H9 (cell line): ENCODE results near the gene NPAS3. TPM values are rescaled to one million over a fixed set of nuclear protein-coding genes. Genes with fewer than 3 reads are reported as not detected.

Source experiments
- DNase-seq: peaks from one replicate; pipeline ENCODE4 v3.0.0-alpha.2; 2017
- H2AFZ ChIP-seq: one replicate; pipeline ENCODE4 v1.6.1; 2013; ENCODE audit warnings: mild to moderate bottlenecking, low read length, control low read depth, moderate library complexity
- H2AK5ac ChIP-seq: 2 replicates; pipeline ENCODE4 v1.6.1; 2013; ENCODE audit warnings: low read length, control low read depth, mixed read lengths; ENCODE audit not compliant: insufficient read length
- H2BK120ac ChIP-seq: one replicate; pipeline ENCODE4 v1.6.1; 2013; ENCODE audit warnings: low read depth, mild to moderate bottlenecking, low read length, control low read depth, inconsistent platforms; ENCODE audit not compliant: poor library complexity, severe bottlenecking
- H2BK12ac ChIP-seq: 2 replicates; pipeline ENCODE4 v1.6.1; 2013; ENCODE audit warnings: low read length, control low read depth, mixed read lengths, low read depth; ENCODE audit not compliant: insufficient read length
- H2BK15ac ChIP-seq: 2 replicates; pipeline ENCODE4 v1.6.1; 2013; ENCODE audit warnings: low read depth, low read length, control low read depth
- H2BK20ac ChIP-seq: one replicate; pipeline ENCODE4 v1.6.1; 2013; ENCODE audit warnings: low read depth, mild to moderate bottlenecking, low read length, control low read depth, inconsistent platforms; ENCODE audit not compliant: poor library complexity, severe bottlenecking
- H2BK5ac ChIP-seq: 2 replicates; pipeline ENCODE4 v1.6.1; 2013; ENCODE audit warnings: low read length, control low read depth, mixed read lengths; ENCODE audit not compliant: insufficient read length
- H3K14ac ChIP-seq: 2 replicates; pipeline ENCODE4 v1.6.1; 2013; ENCODE audit warnings: low read length, control low read depth; ENCODE audit not compliant: insufficient read depth
- H3K18ac ChIP-seq: 2 replicates; pipeline ENCODE4 v1.6.1; 2013; ENCODE audit warnings: low read depth, mild to moderate bottlenecking, mixed read lengths, low read length, control low read depth; ENCODE audit not compliant: insufficient read length
- H3K23ac ChIP-seq: 2 replicates; pipeline ENCODE4 v1.6.1; 2013; ENCODE audit warnings: low read length, control low read depth, mixed read lengths, low read depth; ENCODE audit not compliant: insufficient read length
- H3K23me2 ChIP-seq: 2 replicates; pipeline ENCODE4 v1.6.1; 2013; ENCODE audit warnings: low read depth, mild to moderate bottlenecking, mixed read lengths, low read length, control low read depth; ENCODE audit not compliant: insufficient read length, poor library complexity, severe bottlenecking
- H3K27ac ChIP-seq: 2 replicates; pipeline ENCODE4 v1.5.1; 2013; ENCODE audit warnings: low read length, control low read depth, mixed read lengths, low read depth; ENCODE audit not compliant: insufficient read length
- H3K27me3 ChIP-seq: 2 replicates; pipeline ENCODE4 v1.6.1; 2013; ENCODE audit warnings: low read length, control low read depth, inconsistent platforms; ENCODE audit not compliant: insufficient read depth
- H3K4ac ChIP-seq: 2 replicates; pipeline ENCODE4 v1.6.1; 2013; ENCODE audit warnings: low read depth, mild to moderate bottlenecking, control low read depth, inconsistent platforms, low read length, moderate library complexity
- H3K4me1 ChIP-seq: 2 replicates; pipeline ENCODE4 v1.6.1; 2013; ENCODE audit warnings: low read length, control low read depth, inconsistent platforms; ENCODE audit not compliant: insufficient read depth
- H3K4me2 ChIP-seq: 2 replicates; pipeline ENCODE4 v1.6.1; 2013; ENCODE audit warnings: low read length, control low read depth, mixed read lengths; ENCODE audit not compliant: insufficient read length, insufficient read depth
- H3K56ac ChIP-seq: 2 replicates; pipeline ENCODE4 v1.6.1; 2013; ENCODE audit warnings: low read depth, mild to moderate bottlenecking, mixed read lengths, low read length, control low read depth; ENCODE audit not compliant: insufficient read length
- H3K79me1 ChIP-seq: 2 replicates; pipeline ENCODE4 v1.6.1; 2013; ENCODE audit warnings: low read depth, mild to moderate bottlenecking, moderate library complexity, low read length, control low read depth, inconsistent platforms; ENCODE audit not compliant: insufficient read depth, poor library complexity, severe bottlenecking
- H3K79me2 ChIP-seq: 2 replicates; pipeline ENCODE4 v1.6.1; 2013; ENCODE audit warnings: low read length, control low read depth, inconsistent platforms; ENCODE audit not compliant: insufficient read depth
- H3K9ac ChIP-seq: 2 replicates; pipeline ENCODE4 v1.6.1; 2013; ENCODE audit warnings: low read length, control low read depth, mixed read lengths; ENCODE audit not compliant: insufficient read length; ENCODE audit errors: extremely low read depth
- H3K9me3 ChIP-seq: one replicate; pipeline ENCODE4 v1.6.1; 2013; ENCODE audit warnings: low read depth, low read length, inconsistent platforms; ENCODE audit not compliant: control insufficient read depth
- H3T11ph ChIP-seq: one replicate; pipeline ENCODE4 v1.6.1; 2013; ENCODE audit warnings: mild to moderate bottlenecking, low read length, control low read depth, inconsistent platforms
- H4K20me1 ChIP-seq: one replicate; pipeline ENCODE4 v1.6.1; 2013; ENCODE audit not compliant: control insufficient read depth, insufficient read length, insufficient read depth
- H4K5ac ChIP-seq: 2 replicates; pipeline ENCODE4 v1.6.1; 2013; ENCODE audit warnings: low read depth, mild to moderate bottlenecking, mixed read lengths, low read length, control low read depth; ENCODE audit not compliant: insufficient read length
- H4K8ac ChIP-seq: replicated peaks from 2 replicates; pipeline ENCODE4 v1.6.1; 2013; ENCODE audit warnings: low read length, control low read depth, mixed read lengths, low read depth; ENCODE audit not compliant: insufficient read length
- H4K91ac ChIP-seq: 2 replicates; pipeline ENCODE4 v1.6.1; 2013; ENCODE audit warnings: low read depth, mild to moderate bottlenecking, moderate library complexity, mixed read lengths, low read length, control low read depth; ENCODE audit not compliant: insufficient read length
- H3K27ac Mint-ChIP-seq, 3 experiments: 2 replicates in 2 of 3; 3 replicates in 1 of 3; pipeline ENCODE4 v1.8.0; 2020 to 2021; ENCODE audit warnings: mixed read lengths in 3 of 3, mild to moderate bottlenecking in 1 of 3, moderate library complexity in 1 of 3
- H3K27me3 Mint-ChIP-seq: 2 replicates; pipeline ENCODE4 v1.8.0; 2021; ENCODE audit warnings: low read depth, mild to moderate bottlenecking, moderate library complexity, mixed read lengths
- H3K36me3 Mint-ChIP-seq, 3 experiments: 2 replicates in 2 of 3; 3 replicates in 1 of 3; pipeline ENCODE4 v1.8.0; 2020 to 2021; ENCODE audit warnings: low read depth in 3 of 3, mixed read lengths in 3 of 3; ENCODE audit not compliant: insufficient read depth in 1 of 3
- H3K4me1 Mint-ChIP-seq, 2 experiments: 2 replicates each; pipeline ENCODE4 v1.8.0; 2020; ENCODE audit warnings: mixed read lengths in 2 of 2
- H3K4me3 Mint-ChIP-seq, 2 experiments: 2 replicates in 1 of 2; 3 replicates in 1 of 2; pipeline ENCODE4 v1.8.0; 2020 to 2021; ENCODE audit warnings: mild to moderate bottlenecking in 2 of 2, mixed read lengths in 2 of 2, moderate library complexity in 1 of 2
- H3K9me3 Mint-ChIP-seq, 2 experiments: 2 replicates in 1 of 2; 3 replicates in 1 of 2; pipeline ENCODE4 v1.8.0; 2020; ENCODE audit warnings: mild to moderate bottlenecking in 2 of 2, mixed read lengths in 2 of 2, moderate library complexity in 1 of 2
- CTCF ChIP-seq: fragments of 200-600 bp; sonication (generic); conservative IDR thresholded peaks from 3 replicates; pipeline ENCODE4 v1.8.0; 2021; ENCODE audit warnings: antibody characterized with exemption, mild to moderate bottlenecking
- WGBS: extraction: QIAGEN DNeasy Blood & Tissue Kit; methylation state at CpG from one replicate; pipeline ENCODE4 v1.1.7; 2013; ENCODE audit warnings: missing lambda C conversion rate, low lambda C conversion rate, mixed read lengths; ENCODE audit not compliant: insufficient read length; ENCODE audit errors: extremely low coverage; 5-methylcytosine and 5-hydroxymethylcytosine counted together
- total RNA-seq: library from RNA; stranded (reverse); gene quantifications from 2 replicates; pipeline ENCODE4 v1.2.1, GENCODE V29; 2021

NPAS3 gene
- total RNA-seq, 1 experiment from 2014 or later = 0.17 TPM

- Histone ChIP-seq H3K79me2 (no peaks in the 10 kb centered on the region), H2BK12ac (no peak overlapping the region)
- TF ChIP-seq CTCF = no peak
Observed at GRCh38 chr14:33232031-33232430, 293.4 kb downstream of the NPAS3 start.

More at GRCh38 chr14:33232031-33232430, 293.4 kb downstream of the NPAS3 start:
- Histone ChIP-seq H3K79me1 (no peaks in the 10 kb centered on the region), H2BK5ac (no peak overlapping the region), H3K4me2 (no peak overlapping the region), H4K91ac (no peak overlapping the region), H2BK120ac (no peak overlapping the region), H3K4me1 (no peaks in the 10 kb centered on the region; the same call in 1 of the 2 replicates), H3K27ac (no peak overlapping the region), H3K56ac (no peak overlapping the region), H3K23ac (no peak overlapping the region), H3K9me3 (no peaks in the 10 kb centered on the region), H3K9ac (no peak overlapping the region), H3K27me3 (no peaks in the 10 kb centered on the region), H3K23me2 (no peaks in the 10 kb centered on the region), H2BK20ac (no peak overlapping the region), H4K8ac (no peak overlapping the region), H2BK15ac (no peak overlapping the region), H3K4ac (no peak overlapping the region), H4K5ac (no peak overlapping the region), H2AK5ac (no peak overlapping the region), H2AFZ (no peak overlapping the region), H3K14ac (no peak overlapping the region), H3K18ac (no peak overlapping the region), H3T11ph (no peak overlapping the region), H4K20me1 (no peaks in the 10 kb centered on the region)
- Mint-ChIP-seq H3K4me3 (no peak overlapping the region), H3K36me3 (no peaks in the 10 kb centered on the region), H3K4me1 (peaks cover under 1% of the 10 kb centered on the region in 2 experiments), H3K27ac (no peak overlapping the region; a peak in 1 of 7 replicates), H3K9me3 (no peaks in the 10 kb centered on the region), H3K27me3 (no peaks in the 10 kb centered on the region; the same call in 1 of the 2 replicates)
- no peak for DNase-seq
- no CpG with 5 or more reads among the region's 3 CpGs for WGBS
